GM21825 (cell line): Measurements from ENCODE around the gene SERAC1.

Source experiments
- ATAC-seq: cut with Tn5 transposase; IDR thresholded peaks from one replicate; pipeline ENCODE4 v1.9.1; 2021; ENCODE audit warnings: mild to moderate bottlenecking, moderate library complexity; ENCODE audit not compliant: unreplicated experiment

SERAC1 gene

DNA sequence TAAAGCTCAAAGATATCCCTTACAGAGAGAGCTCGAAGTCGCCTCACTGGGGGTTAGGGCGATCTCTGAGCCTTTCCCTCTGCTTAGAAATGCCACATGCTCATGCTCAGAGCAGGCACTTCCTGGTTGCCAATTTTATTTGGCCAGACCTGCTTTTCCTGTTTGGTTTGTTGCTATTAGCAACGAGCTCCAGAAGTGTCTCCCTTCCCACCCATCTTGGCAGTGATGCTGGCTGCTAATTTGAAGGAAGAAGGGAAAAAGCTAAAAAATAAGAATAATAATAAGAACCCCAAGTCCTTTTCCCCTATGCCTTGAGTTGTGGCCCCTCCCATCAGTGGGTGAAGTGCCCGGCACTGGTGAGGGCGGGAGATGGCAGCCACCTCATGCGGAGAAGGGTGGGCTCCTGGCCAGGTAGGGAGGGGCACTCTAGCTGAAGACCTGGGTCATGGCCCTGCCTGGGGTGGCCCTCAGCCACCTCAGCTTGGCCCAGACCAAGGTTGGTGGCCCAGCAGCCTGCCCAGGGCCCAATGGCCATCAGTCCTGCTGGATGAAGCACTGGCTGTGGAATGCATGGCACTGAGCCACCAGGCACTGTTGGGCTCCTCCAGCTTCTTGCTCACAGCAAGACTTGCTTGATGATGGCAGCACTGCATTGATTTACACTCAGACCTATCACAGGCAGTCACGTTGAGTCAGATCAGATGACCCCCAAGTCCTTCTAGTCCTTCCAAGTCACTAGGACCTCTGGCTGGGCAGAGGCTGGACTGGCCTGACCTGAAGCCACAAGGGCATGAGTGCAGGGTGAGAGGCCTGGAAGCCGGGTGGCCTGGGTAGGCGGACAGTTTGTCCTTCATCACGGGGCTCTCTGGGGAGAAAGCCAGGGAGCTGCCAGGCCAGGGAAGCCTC is 107.4 kb downstream of the SERAC1 start:
- no peak for ATAC-seq
